ENCODE results near the gene AFF1.

DNA sequence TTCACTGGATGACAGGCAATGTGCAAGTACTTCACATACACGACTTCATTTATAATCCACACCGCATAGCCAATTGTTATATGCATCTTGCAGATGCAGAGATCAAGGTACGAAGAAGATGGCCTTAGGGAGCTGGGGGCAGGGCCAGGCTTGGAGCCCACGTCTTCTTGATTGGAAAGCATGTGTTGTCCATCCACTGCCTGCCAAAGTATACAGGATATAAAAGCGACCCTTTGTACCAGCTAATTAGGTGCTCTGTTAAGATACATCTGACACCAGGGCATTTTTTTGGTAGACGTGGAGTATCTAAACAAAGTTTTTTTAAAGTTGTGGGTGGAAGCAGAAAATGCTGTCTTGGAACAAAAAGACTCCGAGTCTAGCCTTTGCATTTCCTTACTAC is 44.0 kb upstream of the AFF1 start:
- TF ChIP-seq CTCF (IDR thresholded peaks at IDR 0.05) (no peak), POLR2A (IDR thresholded peaks at IDR 0.05) (no peak)
